ENCODE measurements around the gene LSM14A. TPM values are rescaled to one million over a fixed set of nuclear protein-coding genes. Genes with fewer than 3 reads are reported as not detected.

The LSM14A gene
- total and polyA plus RNA-seq, 2 of the 8 experiments (the other 6 are each of a cell fraction or from before 2014, with no cell fraction given) = 117 to 195 TPM

- FAIRE-seq (no peak), DNase-seq (ENCODE audit: low read depth in 1 of 2, low spot score in 2 of 2) (no peak)
- H2BK15ac ChIP-seq (ENCODE audit: low read length) = no peak overlapping the region
- H3K4me2 ChIP-seq (ENCODE audit: insufficient read depth in 1 of 2, low read depth in 2 of 2, low read length in 2 of 2) = no peak overlapping the region
- H3K23ac ChIP-seq (ENCODE audit: insufficient read length) = no peak overlapping the region
- no peaks in the 10 kb centered on the region for H3K23me2 ChIP-seq (ENCODE audit: low read depth, low read length)
- ChIA-PET POLR2A (ENCODE audit: partially characterized antibody) (interaction anchor here (0.7 to 2.2 kb wide), 2 partner anchors 308 to 353 kb away, joined by 3 to 4 read pairs; partner anchors contain the start of gene WTIP), CTCF (ENCODE audit: partially characterized antibody) (interaction anchor here (0.8 to 2.1 kb wide), 3 partner anchors 8 to 217 kb away, joined by 3 to 10 read pairs (median 9); no protein-coding TSS in a partner anchor)
- H3K9ac ChIP-seq (replicated peaks in 1 of 4; ENCODE audit: extremely low read depth in 1 of 4, low read depth in 3 of 4, low read length in 3 of 4) = no peak overlapping the region
- H2AFZ ChIP-seq (ENCODE audit: low read length) = no peak overlapping the region
- no peaks in the 10 kb centered on the region for H3K27me3 ChIP-seq (replicated peaks in 1 of 4; ENCODE audit: control insufficient read depth in 3 of 4, extremely low read depth in 1 of 4, insufficient read depth in 3 of 4, low read length in 3 of 4)
- H4K8ac ChIP-seq (ENCODE audit: extremely low read depth, insufficient read depth, low read length) = no peak overlapping the region
- no peak overlapping the region for H2BK5ac ChIP-seq (ENCODE audit: low read depth, low read length)
- H2BK20ac ChIP-seq (ENCODE audit: low read length) = no peak overlapping the region
- H2BK120ac ChIP-seq (replicated peaks; ENCODE audit: low read depth, low read length) = no peak overlapping the region
- H2AK5ac ChIP-seq (ENCODE audit: low read depth, low read length) = no peak overlapping the region
- no peak overlapping the region for H3K14ac ChIP-seq (ENCODE audit: insufficient read length)
- 75% methylated on average over 6 of the region's 6 CpGs; no CpG with 5 or more reads in 1 of the 2 experiments for WGBS, 2 experiments (ENCODE audit: extremely low coverage in 1 of 2, insufficient coverage in 1 of 2, insufficient read length in 1 of 2, insufficient replicate concordance in 2 of 2, low coverage in 1 of 2, low lambda C conversion rate in 2 of 2, missing lambda C conversion rate in 1 of 2)
- H3K4me1 ChIP-seq (replicated peaks in 1 of 4; ENCODE audit: control insufficient read depth in 3 of 4, insufficient read depth in 4 of 4, low read length in 3 of 4) = no peaks in the 10 kb centered on the region; a peak in 1 of 7 replicates
- H3K56ac ChIP-seq (replicated peaks; ENCODE audit: insufficient read length, low read depth, low read length) = no peak overlapping the region
- H4K20me1 ChIP-seq (replicated peaks in 1 of 2; ENCODE audit: control insufficient read depth in 1 of 2, insufficient read depth in 2 of 2, low read length in 2 of 2) = no peaks in the 10 kb centered on the region
- no peak overlapping the region for H2BK12ac ChIP-seq (ENCODE audit: low read depth, low read length)
- H3K79me2 ChIP-seq (ENCODE audit: control insufficient read depth in 1 of 2, insufficient read depth in 2 of 2, low read length in 2 of 2) = no peaks in the 10 kb centered on the region
- H3K4me3 ChIP-seq (ENCODE audit: extremely low read depth in 1 of 4, insufficient read depth in 2 of 4, low read depth in 3 of 4, low read length in 4 of 4) = no peak overlapping the region
- H3K27ac ChIP-seq (ENCODE audit: low read depth, low read length) = no peak overlapping the region
- no peaks in the 10 kb centered on the region for H3K9me3 ChIP-seq (ENCODE audit: insufficient read depth in 2 of 2, low read depth in 1 of 2, low read length in 1 of 2)
- H3K4ac ChIP-seq (replicated peaks; ENCODE audit: insufficient read length, low read depth, low read length) = no peak overlapping the region
- no peak overlapping the region for H4K91ac ChIP-seq (replicated peaks; ENCODE audit: insufficient read length, low read length)
- no peaks in the 10 kb centered on the region for H3K79me1 ChIP-seq (ENCODE audit: low read depth, low read length)
- H3K18ac ChIP-seq (ENCODE audit: extremely low read depth, low read length) = no peak overlapping the region
- no peaks in the 10 kb centered on the region for H3K36me3 ChIP-seq (ENCODE audit: control insufficient read depth in 2 of 4, insufficient read depth in 4 of 4, low read length in 3 of 4)
- H4K5ac ChIP-seq (ENCODE audit: insufficient read length, low read depth, low read length) = no peak overlapping the region
- TF ChIP-seq RXRA (IDR thresholded peaks at IDR 0.05; ENCODE audit: insufficient read depth, low read depth, low read length) (no peak), RNF2 (IDR thresholded peaks at IDR 0.05; ENCODE audit: borderline replicate concordance, low read depth, low read length, missing control alignments, poor library complexity, severe bottlenecking) (no peak), ZNF274 (IDR thresholded peaks at IDR 0.05; ENCODE audit: borderline replicate concordance, extremely low read depth, low read length) (no peak), CHD2 (IDR thresholded peaks at IDR 0.05; ENCODE audit: low read length) (no peak), CHD1 (IDR thresholded peaks at IDR 0.05; ENCODE audit: low read depth, low read length) (no peak), GABPA (IDR thresholded peaks at IDR 0.05; ENCODE audit: borderline replicate concordance, insufficient read depth, low read length) (no peak), YY1 (IDR thresholded peaks at IDR 0.05; ENCODE audit: low read depth, low read length) (no peak), KDM5A (IDR thresholded peaks at IDR 0.05; ENCODE audit: low read length) (no peak), HDAC2 (IDR thresholded peaks at IDR 0.05; ENCODE audit: borderline replicate concordance in 1 of 2, low read depth in 2 of 2, low read length in 2 of 2) (no peak), BACH1 (IDR thresholded peaks at IDR 0.05; ENCODE audit: low read length) (no peak), ATF2 (IDR thresholded peaks at IDR 0.05; ENCODE audit: low read length) (no peak)
Measured at GRCh38 chr19:34128558-34129250, 43.6 kb upstream of the LSM14A start.
